Gastrocnemius medialis (tissue), 4 donors: ENCODE measurements around the gene PLXND1. TPM values are rescaled to one million over a fixed set of nuclear protein-coding genes. Genes with fewer than 3 reads are reported as not detected.
"Not testable (repeated sequence)": the region's sequence is repeated elsewhere in the genome, so short reads cannot be mapped to it uniquely, and the experiment has no call there.

Experiments
- ATAC-seq, 2 donors: fragments of 150-250 bp; one replicate each; pipeline ENCODE4 v1.9.1; 2016
- DNase-seq, 2 donors: peaks; one replicate each; pipeline ENCODE4 v3.0.0-alpha.2; 2019
- H3K27ac ChIP-seq, 4 donors: fragments of 200-600 bp; sonication (generic); 1 replicate in 1 of 4; 2 replicates in 3 of 4; pipeline ENCODE4 v1.5.1; 2016 to 2018; ENCODE audit warnings: mild to moderate bottlenecking in 2 of 4, moderate library complexity in 1 of 4
- H3K27me3 ChIP-seq, 3 donors: fragments of 200-600 bp; sonication (generic) in 2 of 3; 1 replicate in 1 of 3; 2 replicates in 2 of 3; pipeline versions ENCODE4 v1.5.1 to v1.6.0; 2016 to 2019; ENCODE audit warnings: mild to moderate bottlenecking in 1 of 3, moderate library complexity in 1 of 3
- H3K36me3 ChIP-seq, 2 donors: fragments of 200-600 bp; sonication (generic) in 1 of 2; one replicate each; pipeline ENCODE4 v1.5.1; 2017 to 2018
- H3K4me1 ChIP-seq, 2 donors: fragments of 200-600 bp; sonication (generic) in 1 of 2; one replicate each; pipeline ENCODE4 v1.5.1; 2016 to 2017; ENCODE audit warnings: mild to moderate bottlenecking in 2 of 2
- H3K4me3 ChIP-seq, 4 donors: fragments of 200-600 bp; sonication (generic) in 3 of 4; 1 replicate in 1 of 4; 2 replicates in 3 of 4; pipeline ENCODE4 v1.5.1; 2016 to 2019; ENCODE audit warnings: mild to moderate bottlenecking in 2 of 4
- H3K9me3 ChIP-seq, 3 donors: fragments of 200-600 bp; sonication (generic) in 2 of 3; 1 replicate in 1 of 3; 2 replicates in 2 of 3; pipeline ENCODE4 v1.5.1; 2016 to 2019
- CTCF ChIP-seq, 5 experiments: fragments of 450-650 bp in 3 of 5; fragments of 200-600 bp in 2 of 5; sonication (generic) in 2 of 5; IDR thresholded peaks in 4 of 5; conservative IDR thresholded peaks in 1 of 5; 1 replicate in 4 of 5; 2 replicates in 1 of 5; pipeline ENCODE4 v1.5.1; 2016 to 2019; ENCODE audit warnings: antibody characterized with exemption in 5 of 5, mild to moderate bottlenecking in 3 of 5, moderate library complexity in 3 of 5
- POLR2A ChIP-seq, 2 donors: fragments of 450-650 bp; IDR thresholded peaks; one replicate each; pipeline ENCODE4 v1.6.1; 2017; ENCODE audit warnings: antibody characterized with exemption in 2 of 2, mild to moderate bottlenecking in 2 of 2, moderate library complexity in 2 of 2
- in situ Hi-C, 4 donors: fragments of 200-750 bp; cut with MboI; loops; one replicate each; pipeline versions ENCODE4 v1.15.0 to v1.8.0; 2017; ENCODE audit warnings: low sequenced_read_pairs in 4 of 4
- intact Hi-C: fragments of 100-400 bp; cut with DNase I; formaldehyde crosslinking; loops from one replicate; pipeline ENCODE4 v1.15.1; 2023; ENCODE audit warnings: low total_unique reads
- total RNA-seq, 4 donors: library from RNA; depleted of rRNA; stranded (reverse); fragments of >200 nt; gene quantifications; one replicate each; pipeline versions ENCODE4 v1.1.0 to v1.2.3, GENCODE V29; 2016

The PLXND1 gene
- total RNA-seq, 4 donors from 2014 or later: 15.7 to 70.9 (median 19.9) TPM

GRCh38 chr3:129547241-129547640 lies 59.2 kb downstream of the PLXND1 start:
- ATAC-seq (no peak), DNase-seq (no peak)
- Histone ChIP-seq H3K27ac (no peak overlapping the region), H3K27me3 (no peaks in the 10 kb centered on the region), H3K4me3 (no peak overlapping the region), H3K9me3 (no peaks in the 10 kb centered on the region), H3K36me3 (no peaks in the 10 kb centered on the region), H3K4me1 (peaks cover 0 to 3% of the 10 kb centered on the region in 2 donors)
- TF ChIP-seq CTCF (IDR thresholded peaks at IDR 0.05 in 4 of 5, conservative IDR thresholded peaks at IDR 0.05 in 1 of 5) (no peak), POLR2A (IDR thresholded peaks at IDR 0.05) (no peak)
- in situ Hi-C loops: no loop called here
- intact Hi-C loops: no loop called here

- DNase-seq, H3K27ac ChIP-seq, intact Hi-C loops, in situ Hi-C loops, H3K4me3 ChIP-seq, H3K4me1 ChIP-seq, ATAC-seq, H3K9me3 ChIP-seq, H3K36me3 ChIP-seq, H3K27me3 ChIP-seq: not testable (repeated sequence)
Observed at GRCh38 chr3:129545951-129546350, 60.5 kb downstream of the PLXND1 start.

- H3K27ac ChIP-seq: no peak overlapping the region
- no peak for DNase-seq
- H3K4me3 ChIP-seq: no peak overlapping the region
- intact Hi-C loops (no loop called here), in situ Hi-C loops (no loop called here)
- no peaks in the 10 kb centered on the region for H3K27me3 ChIP-seq
- no peak for TF ChIP-seq POLR2A (IDR thresholded peaks at IDR 0.05)
- TF ChIP-seq CTCF (IDR thresholded peaks at IDR 0.05 in 4 of 5, conservative IDR thresholded peaks at IDR 0.05 in 1 of 5): no peak
- H3K36me3 ChIP-seq: no peaks in the 10 kb centered on the region
- H3K4me1 ChIP-seq: no peaks in the 10 kb centered on the region
- ATAC-seq: no peak
- no peaks in the 10 kb centered on the region for H3K9me3 ChIP-seq
Observed at GRCh38 chr3:129543999-129544398, 62.5 kb downstream of the PLXND1 start.

GRCh38 chr3:129543156-129543790 lies 63.2 kb downstream of the PLXND1 start, which contains the start of gene H1-8:
H1-8 (plus strand) TSS chr3:129543175; CDS start chr3:129543219, 44 bp downstream.
- no peaks in the 10 kb centered on the region for H3K36me3 ChIP-seq
- H3K27ac ChIP-seq: no peak within 1 kb of the TSS
- DNase-seq (no peak), ATAC-seq (no peak)
- TF ChIP-seq CTCF (IDR thresholded peaks at IDR 0.05 in 4 of 5, conservative IDR thresholded peaks at IDR 0.05 in 1 of 5): no peak
- no peak for TF ChIP-seq POLR2A (IDR thresholded peaks at IDR 0.05)
- in situ Hi-C loops (no loop called here), intact Hi-C loops (no loop called here)
- no peaks in the 10 kb centered on the region for H3K4me1 ChIP-seq
- H3K4me3 ChIP-seq: no peak within 1 kb of the TSS
- H3K27me3 ChIP-seq: no peaks in the 10 kb centered on the region
- H3K9me3 ChIP-seq: no peaks in the 10 kb centered on the region

- no peak for TF ChIP-seq CTCF (IDR thresholded peaks at IDR 0.05 in 4 of 5, conservative IDR thresholded peaks at IDR 0.05 in 1 of 5)
- no peak for TF ChIP-seq POLR2A (IDR thresholded peaks at IDR 0.05)
- in situ Hi-C loops: no loop called here
- H3K4me3 ChIP-seq: no peak overlapping the region
- no peak overlapping the region for H3K27ac ChIP-seq
- H3K36me3 ChIP-seq: no peaks in the 10 kb centered on the region
- DNase-seq (no peak), ATAC-seq (no peak)
- H3K4me1 ChIP-seq: no peaks in the 10 kb centered on the region
- intact Hi-C loops: no loop called here
- no peaks in the 10 kb centered on the region for H3K27me3 ChIP-seq
- no peaks in the 10 kb centered on the region for H3K9me3 ChIP-seq
Observed at GRCh38 chr3:129542747-129543146, 63.7 kb downstream of the PLXND1 start.
